Stimulated activated memory B cell treated with anti-CD40 and anti-IgM and Interleukin-4, amounts not matched to agents 10 μg/mL and 1 μg/mL and 100 μg/mL, for 72 hours (primary cell): Measurements from ENCODE around the gene C3.

Experiments used
- ATAC-seq: fragments of 150-1000 bp; cut with Tn5 transposase; 2 replicates; pipeline ENCODE4 v1.10.0; 2021
- H3K27ac Mint-ChIP-seq: one replicate; pipeline ENCODE4 v1.8.0; 2022; ENCODE audit warnings: mild to moderate bottlenecking, mixed read lengths
- H3K27me3 Mint-ChIP-seq: one replicate; pipeline ENCODE4 v1.8.0; 2022; ENCODE audit warnings: mixed read lengths
- H3K36me3 Mint-ChIP-seq: one replicate; pipeline ENCODE4 v1.8.0; 2022; ENCODE audit warnings: mixed read lengths
- H3K4me1 Mint-ChIP-seq: one replicate; pipeline ENCODE4 v1.8.0; 2022; ENCODE audit warnings: mixed read lengths
- H3K4me3 Mint-ChIP-seq: one replicate; pipeline ENCODE4 v1.8.0; 2022; ENCODE audit warnings: mild to moderate bottlenecking, moderate library complexity, mixed read lengths
- H3K9me3 Mint-ChIP-seq: one replicate; pipeline ENCODE4 v1.8.0; 2022; ENCODE audit warnings: mixed read lengths

Gene C3

DNA sequence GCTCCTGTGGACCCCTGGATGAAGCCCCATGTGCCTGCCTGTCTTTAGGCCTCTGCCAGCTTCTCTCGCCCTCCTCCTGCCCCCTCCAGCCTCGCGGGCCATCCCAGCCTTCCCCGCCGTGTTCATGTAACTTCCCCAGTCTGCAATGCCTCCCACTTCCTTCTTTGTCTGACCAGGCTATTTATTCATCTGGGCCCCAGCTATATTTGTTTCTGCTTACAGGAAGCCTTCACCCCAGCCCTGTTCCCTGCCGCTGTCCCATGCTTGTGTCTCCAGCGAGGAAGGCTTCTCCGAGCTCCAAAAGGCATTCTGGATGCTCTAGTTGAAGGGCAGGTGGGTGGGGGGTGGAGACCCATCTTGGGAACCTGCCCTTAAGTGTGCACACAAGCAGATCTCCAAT, 7.9 kb upstream of the C3 start:
- Mint-ChIP-seq H3K27me3 (no peaks in the 10 kb centered on the region), H3K4me3 (no peak overlapping the region), H3K27ac (peak overlapping the region; percentile 79), H3K9me3 (no peaks in the 10 kb centered on the region), H3K4me1 (peaks cover 64% of the 10 kb centered on the region), H3K36me3 (peaks cover 29% of the 10 kb centered on the region)
- peak; percentile 65 for ATAC-seq

DNA sequence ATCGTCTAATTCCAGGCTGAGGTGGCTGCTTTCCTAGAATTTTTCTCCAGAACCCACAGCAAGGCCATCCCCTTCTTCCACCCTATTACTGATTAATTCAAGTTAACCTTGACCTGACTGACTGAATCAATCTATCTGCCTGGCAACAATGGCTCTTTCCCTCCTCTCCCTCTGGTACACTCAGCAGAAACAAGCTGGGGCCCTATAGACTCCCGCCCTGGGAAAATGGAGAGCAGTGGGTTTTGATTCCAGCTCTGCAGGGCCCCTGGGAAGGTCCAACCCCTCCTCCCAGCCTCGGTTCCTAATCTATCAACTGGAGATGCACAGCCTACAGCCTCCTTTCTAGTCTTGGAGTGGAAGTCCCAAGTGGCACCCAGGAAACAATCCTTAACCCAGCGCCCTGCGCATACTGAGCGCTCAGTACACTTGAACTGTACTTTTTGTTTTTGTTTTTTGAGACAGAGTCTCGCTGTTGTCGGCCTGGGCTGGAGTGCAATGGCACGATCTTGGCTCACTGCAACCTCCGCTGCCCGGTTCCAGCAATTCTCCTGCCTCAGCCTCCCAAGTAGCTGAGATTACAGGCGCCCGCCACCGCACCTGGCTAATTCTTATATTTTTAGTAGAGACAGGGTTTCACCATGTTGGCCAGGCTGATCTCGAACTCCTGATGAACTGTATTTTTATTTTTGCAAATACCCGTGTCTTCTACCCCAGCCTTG, 5.2 kb upstream of the C3 start:
- H3K4me3 Mint-ChIP-seq: no peak overlapping the region
- ATAC-seq: no peak
- H3K36me3 Mint-ChIP-seq: peaks cover 8% of the 10 kb centered on the region
- peaks cover 80% of the 10 kb centered on the region for H3K4me1 Mint-ChIP-seq
- H3K27ac Mint-ChIP-seq: peak overlapping the region; percentile 43
- no peaks in the 10 kb centered on the region for H3K27me3 Mint-ChIP-seq
- H3K9me3 Mint-ChIP-seq: no peaks in the 10 kb centered on the region

- Mint-ChIP-seq H3K4me1 (peaks cover 81% of the 10 kb centered on the region), H3K27ac (peak overlapping the region; percentile 43), H3K27me3 (no peaks in the 10 kb centered on the region), H3K9me3 (no peaks in the 10 kb centered on the region), H3K4me3 (no peak overlapping the region), H3K36me3 (peaks cover 6% of the 10 kb centered on the region)
- ATAC-seq: no peak
Measured at GRCh38 chr19:6724631-6725492, 4.4 kb upstream of the C3 start.

DNA sequence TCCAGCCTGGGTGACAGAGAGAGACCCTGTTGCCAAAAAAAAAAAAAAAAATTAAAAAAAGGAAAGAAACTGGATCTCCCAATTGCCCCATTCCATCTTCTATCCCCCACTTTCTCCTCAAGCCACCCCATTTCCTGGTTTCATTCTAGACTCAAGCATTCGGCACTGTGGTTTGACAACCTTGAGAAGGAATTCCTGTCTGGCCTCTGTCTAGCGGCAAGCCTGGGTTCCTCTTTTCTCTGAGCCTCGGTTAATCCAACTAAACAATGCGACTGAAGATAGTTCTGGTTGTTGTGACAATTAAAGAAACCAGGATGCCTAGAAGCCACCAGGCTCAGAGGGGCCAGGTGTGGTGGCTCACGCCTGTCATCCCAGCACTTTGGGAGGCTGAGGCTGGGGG, 3.3 kb upstream of the C3 start:
- Mint-ChIP-seq H3K4me1 (peaks cover 70% of the 10 kb centered on the region), H3K36me3 (no peaks in the 10 kb centered on the region), H3K9me3 (no peaks in the 10 kb centered on the region), H3K27ac (peak overlapping the region; percentile 43), H3K4me3 (no peak overlapping the region), H3K27me3 (no peaks in the 10 kb centered on the region)
- no peak for ATAC-seq

GRCh38 chr19:6723108-6723618, 2.7 kb upstream of the C3 start:
- no peak for ATAC-seq
- Mint-ChIP-seq H3K4me3 (peak overlapping the region; percentile 33), H3K27ac (peak overlapping the region; percentile 43), H3K9me3 (no peaks in the 10 kb centered on the region), H3K27me3 (no peaks in the 10 kb centered on the region), H3K4me1 (peaks cover 64% of the 10 kb centered on the region), H3K36me3 (no peaks in the 10 kb centered on the region)

DNA sequence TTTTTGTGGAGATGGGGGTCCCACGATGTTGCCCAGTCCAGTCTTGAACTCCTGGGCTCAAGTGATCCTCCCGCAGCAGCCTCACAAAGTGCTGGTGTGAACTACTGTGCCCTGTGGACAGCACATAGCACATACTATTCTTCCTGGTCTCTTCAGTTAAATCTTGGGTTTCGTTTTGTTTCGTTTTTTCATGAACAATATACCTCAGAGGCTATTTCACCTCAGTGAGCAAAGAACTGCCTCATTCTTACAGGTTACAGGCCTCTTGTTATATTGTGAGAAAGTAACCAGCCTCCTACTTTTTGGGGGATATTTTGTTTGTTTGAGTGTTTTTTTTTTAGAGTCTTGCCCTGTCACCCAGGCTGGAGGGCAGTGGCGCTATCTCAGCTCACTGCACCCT, 1.3 kb upstream of the C3 start:
- Mint-ChIP-seq H3K36me3 (no peaks in the 10 kb centered on the region), H3K27ac (peak overlapping the region; percentile 87), H3K9me3 (peaks cover 7% of the 10 kb centered on the region), H3K4me1 (peaks cover 66% of the 10 kb centered on the region), H3K4me3 (peak overlapping the region; percentile 46), H3K27me3 (no peaks in the 10 kb centered on the region)
- peak; percentile 92 for ATAC-seq

DNA sequence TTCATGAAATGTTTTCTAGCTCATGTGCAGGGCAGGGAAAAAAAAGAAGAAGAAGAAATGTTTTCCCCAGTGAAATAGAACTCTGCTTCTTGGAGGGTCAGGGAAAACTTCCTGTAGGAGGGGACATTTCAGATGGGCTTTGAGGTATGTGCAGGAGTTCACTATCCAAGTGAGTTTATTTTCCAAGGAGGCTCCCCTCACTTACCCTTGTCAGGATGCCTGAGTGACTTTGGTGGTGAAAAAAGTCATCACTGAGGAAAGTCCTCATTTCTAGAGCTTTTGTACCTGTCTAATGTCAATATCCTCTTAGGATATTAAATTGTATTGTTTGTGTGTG, 656 bp upstream of the C3 start:
- Mint-ChIP-seq H3K36me3 (no peaks in the 10 kb centered on the region), H3K27me3 (no peaks in the 10 kb centered on the region), H3K4me1 (peaks cover 63% of the 10 kb centered on the region), H3K27ac (peak overlapping the region; percentile 87), H3K4me3 (no peak overlapping the region), H3K9me3 (peaks cover 7% of the 10 kb centered on the region)
- ATAC-seq: no peak

DNA sequence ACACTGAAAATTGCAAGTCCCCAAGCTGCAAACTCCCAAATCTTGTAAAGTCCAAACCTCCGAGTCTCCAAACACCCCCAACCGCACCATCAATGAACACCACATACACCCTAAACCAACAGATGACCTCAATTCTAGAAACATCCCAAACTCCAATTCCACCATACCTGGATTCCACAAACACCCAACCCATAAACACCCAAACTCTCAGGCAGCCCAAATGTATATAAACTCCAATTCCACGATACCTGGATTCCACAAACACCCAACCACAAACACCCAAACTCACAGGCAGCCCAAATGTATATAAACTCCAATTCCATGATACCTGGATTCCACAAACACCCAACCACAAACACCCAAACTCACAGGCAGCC, 470 bp downstream of the C3 start:
- Mint-ChIP-seq H3K27ac (peak overlapping the region; percentile 87), H3K36me3 (no peaks in the 10 kb centered on the region), H3K4me1 (peaks cover 51% of the 10 kb centered on the region), H3K4me3 (no peak overlapping the region), H3K9me3 (peaks cover 7% of the 10 kb centered on the region), H3K27me3 (no peaks in the 10 kb centered on the region)
- no peak for ATAC-seq

GRCh38 chr19:6719540-6719861, 949 bp downstream of the C3 start:
- peaks cover 47% of the 10 kb centered on the region for H3K4me1 Mint-ChIP-seq
- ATAC-seq: no peak
- H3K27ac Mint-ChIP-seq: peak overlapping the region; percentile 87
- no peaks in the 10 kb centered on the region for H3K27me3 Mint-ChIP-seq
- H3K36me3 Mint-ChIP-seq: no peaks in the 10 kb centered on the region
- H3K4me3 Mint-ChIP-seq: no peak overlapping the region
- H3K9me3 Mint-ChIP-seq: peaks cover 7% of the 10 kb centered on the region

DNA sequence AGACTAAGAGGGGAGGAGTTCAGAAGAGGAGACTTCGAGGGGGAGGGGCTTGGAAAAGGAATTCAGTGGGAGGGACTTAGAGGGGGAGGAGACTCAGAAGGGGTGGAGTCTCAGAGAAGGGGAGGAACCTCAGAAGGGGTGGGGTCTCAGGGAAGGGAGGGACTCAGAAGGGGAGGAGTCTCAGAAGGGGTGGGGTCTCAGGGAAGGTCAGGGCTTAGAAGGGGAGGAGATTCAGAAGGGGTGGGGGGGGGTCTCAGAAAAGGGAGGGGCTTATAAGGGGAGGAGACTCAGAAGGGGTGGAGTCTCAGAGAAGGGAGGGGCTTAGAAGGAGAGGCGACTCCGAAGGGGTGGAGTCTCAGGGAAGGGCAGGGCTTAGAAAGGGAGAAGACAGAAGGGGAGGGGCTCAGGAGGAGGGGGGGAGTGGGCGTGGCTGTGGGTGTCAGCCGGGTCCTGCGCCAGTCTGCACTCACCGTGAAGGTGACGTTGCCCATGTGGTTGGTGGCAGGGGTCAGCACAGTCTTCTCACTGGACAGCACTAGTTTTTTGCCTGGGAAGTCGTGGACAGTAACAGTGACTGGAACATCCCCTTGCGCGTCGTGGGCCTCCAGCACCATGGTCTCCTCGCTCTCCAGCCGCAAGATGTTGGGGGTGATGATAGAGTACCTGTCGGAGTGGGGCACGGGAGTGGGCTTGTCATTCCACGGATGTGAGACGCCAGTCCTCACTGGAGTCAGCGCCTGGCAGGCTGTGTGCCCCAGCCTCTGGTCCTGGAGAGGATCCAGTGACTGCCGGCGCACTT, 1.5 kb downstream of the C3 start:
- Mint-ChIP-seq H3K27me3 (no peaks in the 10 kb centered on the region), H3K27ac (no peak overlapping the region), H3K36me3 (no peaks in the 10 kb centered on the region), H3K9me3 (peaks cover 7% of the 10 kb centered on the region), H3K4me1 (peaks cover 41% of the 10 kb centered on the region), H3K4me3 (no peak overlapping the region)
- ATAC-seq: no peak

GRCh38 chr19:6718111-6718740, 2.2 kb downstream of the C3 start:
- Mint-ChIP-seq H3K36me3 (no peaks in the 10 kb centered on the region), H3K27ac (no peak overlapping the region), H3K4me1 (peaks cover 34% of the 10 kb centered on the region), H3K9me3 (peaks cover 7% of the 10 kb centered on the region), H3K4me3 (no peak overlapping the region), H3K27me3 (no peaks in the 10 kb centered on the region)
- no peak for ATAC-seq

DNA sequence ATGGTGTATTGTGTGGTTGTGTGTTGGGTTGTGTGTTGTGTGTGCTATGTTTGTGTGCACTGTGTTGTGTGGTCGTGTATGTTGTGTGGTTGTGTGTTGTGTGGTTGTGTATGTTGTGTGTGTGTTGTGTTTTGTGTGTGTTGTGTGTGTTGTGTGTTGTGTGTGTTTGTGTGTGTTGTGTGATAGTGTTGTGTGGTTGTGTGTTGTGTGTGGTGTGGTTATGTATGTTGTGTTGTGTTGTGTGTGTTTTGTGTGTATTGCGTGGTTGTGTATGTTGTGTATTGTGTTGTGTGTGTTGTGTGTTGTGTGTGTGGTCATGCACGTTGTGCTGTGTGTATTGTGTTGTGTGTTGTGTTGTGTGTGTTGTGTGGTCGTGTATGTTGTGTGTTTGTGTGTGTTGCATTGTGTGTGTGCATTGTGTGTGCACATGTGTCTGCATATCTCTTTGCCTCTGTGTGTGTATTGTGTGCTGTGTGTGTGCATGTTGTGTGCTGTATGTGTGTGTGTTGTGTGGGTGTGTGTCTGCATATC, 2.9 kb downstream of the C3 start:
- H3K27me3 Mint-ChIP-seq: no peaks in the 10 kb centered on the region
- H3K36me3 Mint-ChIP-seq: no peaks in the 10 kb centered on the region
- peak overlapping the region; percentile 10 for H3K4me3 Mint-ChIP-seq
- peak overlapping the region; percentile 35 for H3K27ac Mint-ChIP-seq
- ATAC-seq: no peak
- H3K4me1 Mint-ChIP-seq: peaks cover 30% of the 10 kb centered on the region
- H3K9me3 Mint-ChIP-seq: peaks cover 7% of the 10 kb centered on the region

DNA sequence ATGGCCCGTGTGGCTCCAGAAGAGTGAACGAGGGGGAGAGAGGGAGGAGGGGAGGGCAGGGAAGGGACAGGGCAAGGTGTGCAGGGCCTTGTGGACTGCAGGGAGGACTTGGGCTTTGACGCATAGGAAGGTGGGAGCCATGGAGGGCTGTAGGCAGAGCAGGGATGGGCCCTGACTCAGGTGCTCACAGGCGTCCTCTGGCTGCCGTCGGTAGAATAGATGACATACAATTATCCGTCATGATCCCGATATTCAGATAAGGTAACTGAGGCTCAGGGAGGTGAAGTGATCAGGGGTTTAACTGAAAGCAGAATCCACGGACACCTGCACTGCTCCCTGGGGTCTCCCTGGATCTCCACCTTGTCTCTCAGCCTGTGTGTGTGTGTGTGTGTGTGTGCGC, 3.4 kb downstream of the C3 start:
- ATAC-seq: no peak
- H3K9me3 Mint-ChIP-seq: peaks cover 7% of the 10 kb centered on the region
- H3K27me3 Mint-ChIP-seq: no peaks in the 10 kb centered on the region
- peak overlapping the region; percentile 35 for H3K27ac Mint-ChIP-seq
- H3K4me1 Mint-ChIP-seq: peaks cover 26% of the 10 kb centered on the region
- peak overlapping the region; percentile 10 for H3K4me3 Mint-ChIP-seq
- no peaks in the 10 kb centered on the region for H3K36me3 Mint-ChIP-seq

DNA sequence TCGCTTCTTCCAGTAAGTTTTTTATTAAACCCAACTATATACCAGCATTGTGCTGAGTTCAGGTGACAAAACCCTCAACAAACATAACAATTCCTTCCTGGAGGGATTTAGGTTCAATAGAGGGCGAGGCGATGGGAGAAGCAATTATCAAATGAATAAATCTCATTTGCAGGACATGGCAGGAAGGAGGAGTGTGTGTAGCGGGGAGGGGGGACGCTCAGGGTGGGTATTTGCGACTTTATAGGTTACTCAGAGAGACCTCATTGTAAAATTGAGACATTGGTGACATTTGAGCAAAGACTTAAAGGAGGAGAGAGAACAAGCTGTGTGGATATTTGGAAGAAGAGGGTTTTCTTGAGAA, 3.9 kb downstream of the C3 start:
- Mint-ChIP-seq H3K9me3 (peaks cover 7% of the 10 kb centered on the region), H3K4me1 (peaks cover 22% of the 10 kb centered on the region), H3K4me3 (no peak overlapping the region), H3K36me3 (no peaks in the 10 kb centered on the region), H3K27me3 (peaks cover 1% of the 10 kb centered on the region), H3K27ac (no peak overlapping the region)
- ATAC-seq: no peak
